GM12875 (cell line): ENCODE data around the gene PDE1A.

Experiments
- H3K4me3 ChIP-seq: one replicate; pipeline ENCODE4 v1.5.1; 2011; ENCODE audit warnings: low read depth, low read length, control low read depth
- CTCF ChIP-seq: IDR thresholded peaks from 2 replicates; pipeline ENCODE4 v1.5.1; 2011; ENCODE audit warnings: low read depth, mild to moderate bottlenecking, control low read depth, inconsistent platforms, low read length, moderate library complexity, borderline replicate concordance; ENCODE audit not compliant: insufficient read depth

The PDE1A gene

GRCh38 chr2:182426918-182427240 lies at the start of gene PDE1A:
Gene PDE1A (minus strand): TSS chr2:182427036.
- TF ChIP-seq CTCF, result no peak
- H3K4me3 ChIP-seq, result no peak within 1 kb of the TSS

- no peak for TF ChIP-seq CTCF
- H3K4me3 ChIP-seq, result no peak overlapping the region
Observed at GRCh38 chr2:182473635-182474034, 46.8 kb upstream of the PDE1A start.

GRCh38 chr2:182463760-182464159 lies 36.9 kb upstream of the PDE1A start:
- H3K4me3 ChIP-seq, result no peak overlapping the region
- no peak for TF ChIP-seq CTCF

GRCh38 chr2:182456784-182457183 lies 29.9 kb upstream of the PDE1A start:
- no peak for TF ChIP-seq CTCF
- H3K4me3 ChIP-seq, result no peak overlapping the region

- no peak overlapping the region for H3K4me3 ChIP-seq
- TF ChIP-seq CTCF, result no peak
Observed at GRCh38 chr2:182452456-182452990, 25.7 kb upstream of the PDE1A start.

- no peak overlapping the region for H3K4me3 ChIP-seq
- no peak for TF ChIP-seq CTCF
Observed at GRCh38 chr2:182448371-182448770, 21.5 kb upstream of the PDE1A start.

GRCh38 chr2:182447863-182448262 lies 21.0 kb upstream of the PDE1A start:
- TF ChIP-seq CTCF, result no peak
- no peak overlapping the region for H3K4me3 ChIP-seq
